PC-3 (cell line): ENCODE data around the gene EIPR1. TPM values are rescaled to one million over a fixed set of nuclear protein-coding genes. Genes with fewer than 3 reads are reported as not detected.

Experiments used
- ATAC-seq: fragments of 200-7000 bp; cut with Tn5 transposase; 2 replicates; pipeline ENCODE4 v1.9.1; 2020; ENCODE audit warnings: mild to moderate bottlenecking, moderate library complexity
- BruUV-seq: library from RNA; stranded (reverse); fragments of 400-500 nt; replicated peaks from 2 replicates; lab custom pipeline; 2021; lab: Mats Ljungman, UMichigan
- CTCF ChIA-PET: fragments of 300-600 bp; sonication (Branson Sonifier 250); formaldehyde crosslinking; loops from one replicate; lab custom pipeline; 2022; ENCODE audit warnings: antibody characterized with exemption; lab: Charles Lee
- POLR2A ChIA-PET: fragments of 300-600 bp; sonication (Branson Sonifier 250); formaldehyde crosslinking; loops from one replicate; lab custom pipeline; 2022; ENCODE audit warnings: antibody characterized with exemption; ENCODE audit not compliant: unreplicated experiment; lab: Charles Lee
- DNase-seq: peaks from one replicate; pipeline ENCODE4 v3.0.0-alpha.2; 2015
- H2AFZ ChIP-seq: fragments of 300-600 bp; sonication (generic); 2 replicates; pipeline ENCODE4 v1.6.0; 2016; ENCODE audit warnings: antibody characterized with exemption, low read length
- H3F3A ChIP-seq: fragments of 300-600 bp; sonication (generic); one replicate; pipeline ENCODE4 v1.6.0; 2017; ENCODE audit warnings: antibody characterized with exemption, low read length, control low read depth, mild to moderate bottlenecking; ENCODE audit not compliant: unreplicated experiment
- H3K27ac ChIP-seq: fragments of 300-600 bp; sonication (generic); 2 replicates; pipeline ENCODE4 v1.5.1; 2016; ENCODE audit warnings: mild to moderate bottlenecking, low read length
- H3K27me3 ChIP-seq: fragments of 300-600 bp; sonication (generic); 2 replicates; pipeline ENCODE4 v1.6.1; 2016; ENCODE audit warnings: low read length, mixed read lengths
- H3K36me3 ChIP-seq: fragments of 300-600 bp; sonication (generic); 2 replicates; pipeline ENCODE4 v1.6.1; 2016; ENCODE audit warnings: low read depth, mixed run types, low read length, mixed read lengths
- H3K4me1 ChIP-seq: fragments of 300-600 bp; sonication (generic); 2 replicates; pipeline ENCODE4 v1.5.1; 2016; ENCODE audit warnings: low read length; ENCODE audit not compliant: insufficient read depth
- H3K4me2 ChIP-seq: fragments of 300-600 bp; sonication (generic); 2 replicates; pipeline ENCODE4 v1.6.0; 2016; ENCODE audit warnings: low read length
- H3K4me3 ChIP-seq: fragments of 300-600 bp; sonication (generic); 2 replicates; pipeline ENCODE4 v1.5.1; 2016; ENCODE audit warnings: mild to moderate bottlenecking, low read length, mixed read lengths
- H3K79me2 ChIP-seq: fragments of 300-600 bp; sonication (generic); 2 replicates; pipeline ENCODE4 v1.6.1; 2017; ENCODE audit warnings: low read length, mixed read lengths
- H3K9ac ChIP-seq: fragments of 300-600 bp; sonication (generic); 2 replicates; pipeline ENCODE4 v1.6.0; 2016; ENCODE audit warnings: mild to moderate bottlenecking, low read length
- H3K9me2 ChIP-seq: fragments of 300-600 bp; sonication (generic); replicated peaks from 2 replicates; pipeline ENCODE4 v1.6.1; 2016; ENCODE audit warnings: mixed run types, low read length, mixed read lengths
- H3K9me3 ChIP-seq: fragments of 300-600 bp; sonication (generic); 2 replicates; pipeline ENCODE4 v1.6.1; 2016; ENCODE audit warnings: low read length, mixed read lengths
- H4K20me1 ChIP-seq: fragments of 300-600 bp; sonication (generic); 2 replicates; pipeline ENCODE4 v1.6.1; 2016; ENCODE audit warnings: low read length, mixed read lengths
- EZH2 ChIP-seq: fragments of 300-600 bp; sonication (generic); IDR thresholded peaks from one replicate; pipeline ENCODE4 v1.6.1; 2017; ENCODE audit warnings: antibody characterized with exemption, mild to moderate bottlenecking, low read length; ENCODE audit not compliant: unreplicated experiment
- EZH2phosphoT487 ChIP-seq: fragments of 300-600 bp; sonication (generic); IDR thresholded peaks from 2 replicates; pipeline ENCODE4 v1.6.1; 2018; ENCODE audit warnings: mild to moderate bottlenecking, antibody characterized with exemption, low read length, borderline replicate concordance
- intact Hi-C: fragments of 100-400 bp; cut with micrococcal nuclease; formaldehyde crosslinking; loops from 2 replicates; pipeline ENCODE4 v1.9.0; 2023
- total RNA-seq: library from RNA; depleted of rRNA; stranded (reverse); fragments of >200 nt; gene quantifications from 2 replicates; pipeline ENCODE4 v1.2.3, GENCODE V29; 2014
- TF ChIP-seq, protein P1 (sequence below): fragments of 300-600 bp; sonication (generic); conservative IDR thresholded peaks from 2 replicates; pipeline ENCODE4 v1.5.1; 2017; ENCODE audit warnings: antibody characterized with exemption, low read depth, mild to moderate bottlenecking, low read length

The EIPR1 gene
- total RNA-seq, 1 experiment from 2014 or later: 90.1 TPM

DNA sequence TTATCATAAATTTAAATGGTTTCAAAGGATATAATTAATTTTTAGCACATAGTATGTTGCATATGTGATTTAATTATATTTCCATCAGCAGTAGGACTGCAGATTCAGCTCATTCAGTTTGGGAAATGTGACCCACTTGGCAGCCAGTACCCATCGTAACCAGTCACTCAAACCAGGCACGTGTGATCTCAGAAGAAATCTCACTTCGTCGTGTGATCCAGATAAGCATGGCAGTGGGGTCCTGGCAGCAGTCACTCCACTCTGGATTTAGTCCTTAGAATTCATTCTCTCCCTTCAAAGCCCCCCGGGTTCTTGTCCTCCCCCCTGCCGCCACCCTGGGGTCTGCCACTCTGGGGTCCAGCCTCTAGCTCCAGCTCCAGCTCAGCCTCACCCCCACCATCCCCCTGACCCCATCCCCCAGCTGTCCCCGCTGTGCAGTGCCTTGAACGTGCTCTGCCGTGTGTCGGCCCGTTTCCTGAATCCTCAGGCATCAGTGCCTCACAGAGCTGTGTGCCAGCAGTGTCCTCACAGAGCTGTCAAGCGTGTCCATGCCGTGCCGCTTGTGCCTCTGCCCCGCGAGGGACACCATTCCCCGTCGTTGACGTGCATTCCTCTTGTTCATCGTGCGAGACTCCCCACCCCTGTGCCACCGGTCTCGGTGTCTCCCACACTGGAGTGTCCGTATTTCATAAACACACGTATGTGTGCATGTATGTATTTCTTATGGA is 36.7 kb upstream of the EIPR1 start:
- DNase-seq: no peak
- intact Hi-C loops: no loop called here
- no TSS peak for BruUV-seq
- POLR2A ChIA-PET: no interaction called here
- Histone ChIP-seq H3K27ac (no peak overlapping the region), H3K36me3 (peaks cover 13% of the 10 kb centered on the region; the same call in 1 of the 2 replicates), H3K79me2 (0 out of 2 replicates have a peak, but pooled peaks cover 3% of the 10 kb centered on the region), H3K9ac (no peak overlapping the region), H3K4me1 (no peaks in the 10 kb centered on the region), H3F3A (no peaks in the 10 kb centered on the region), H3K4me3 (no peak overlapping the region), H3K27me3 (no peaks in the 10 kb centered on the region), H3K9me2 (no peaks in the 10 kb centered on the region), H3K9me3 (no peaks in the 10 kb centered on the region), H4K20me1 (0 out of 2 replicates have a peak, but pooled peaks cover 8% of the 10 kb centered on the region), H3K4me2 (no peak overlapping the region), H2AFZ (no peak overlapping the region)
- CTCF ChIA-PET: no interaction called here
- TF ChIP-seq EZH2: no peak
- TF ChIP-seq, protein P1, sequence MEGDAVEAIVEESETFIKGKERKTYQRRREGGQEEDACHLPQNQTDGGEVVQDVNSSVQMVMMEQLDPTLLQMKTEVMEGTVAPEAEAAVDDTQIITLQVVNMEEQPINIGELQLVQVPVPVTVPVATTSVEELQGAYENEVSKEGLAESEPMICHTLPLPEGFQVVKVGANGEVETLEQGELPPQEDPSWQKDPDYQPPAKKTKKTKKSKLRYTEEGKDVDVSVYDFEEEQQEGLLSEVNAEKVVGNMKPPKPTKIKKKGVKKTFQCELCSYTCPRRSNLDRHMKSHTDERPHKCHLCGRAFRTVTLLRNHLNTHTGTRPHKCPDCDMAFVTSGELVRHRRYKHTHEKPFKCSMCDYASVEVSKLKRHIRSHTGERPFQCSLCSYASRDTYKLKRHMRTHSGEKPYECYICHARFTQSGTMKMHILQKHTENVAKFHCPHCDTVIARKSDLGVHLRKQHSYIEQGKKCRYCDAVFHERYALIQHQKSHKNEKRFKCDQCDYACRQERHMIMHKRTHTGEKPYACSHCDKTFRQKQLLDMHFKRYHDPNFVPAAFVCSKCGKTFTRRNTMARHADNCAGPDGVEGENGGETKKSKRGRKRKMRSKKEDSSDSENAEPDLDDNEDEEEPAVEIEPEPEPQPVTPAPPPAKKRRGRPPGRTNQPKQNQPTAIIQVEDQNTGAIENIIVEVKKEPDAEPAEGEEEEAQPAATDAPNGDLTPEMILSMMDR: no peak
- TF ChIP-seq EZH2phosphoT487: no peak
- ATAC-seq: no peak

DNA sequence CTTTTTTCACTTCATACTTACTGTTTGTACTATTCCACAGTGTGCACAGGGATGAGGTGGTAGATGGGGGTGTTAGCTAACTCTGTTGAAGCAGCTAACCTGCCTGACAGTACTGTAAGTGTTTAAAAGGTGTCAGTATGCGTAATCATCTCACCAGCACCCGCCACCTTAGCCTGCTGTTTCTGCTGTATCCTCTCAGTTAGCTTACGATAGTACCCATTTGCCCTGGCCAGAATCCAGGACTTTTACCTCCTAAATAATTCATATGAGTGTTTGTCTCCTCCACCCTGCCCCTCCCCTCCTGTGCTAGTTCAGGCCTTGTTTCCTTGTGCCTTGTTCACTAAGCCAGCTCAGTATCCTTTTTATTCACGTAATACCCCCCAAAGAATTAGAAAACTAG is 36.1 kb upstream of the EIPR1 start:
- Histone ChIP-seq H3K9me3 (no peaks in the 10 kb centered on the region), H3K4me1 (no peaks in the 10 kb centered on the region), H3K4me3 (no peak overlapping the region), H3K27me3 (no peaks in the 10 kb centered on the region), H3K27ac (no peak overlapping the region), H4K20me1 (0 out of 2 replicates have a peak, but pooled peaks cover 8% of the 10 kb centered on the region), H3K36me3 (peaks cover 13% of the 10 kb centered on the region; the same call in 1 of the 2 replicates), H3K9me2 (no peaks in the 10 kb centered on the region), H3K9ac (no peak overlapping the region), H2AFZ (no peak overlapping the region), H3F3A (no peaks in the 10 kb centered on the region), H3K4me2 (no peak overlapping the region), H3K79me2 (0 out of 2 replicates have a peak, but pooled peaks cover 3% of the 10 kb centered on the region)
- ATAC-seq: no peak
- no peak for TF ChIP-seq EZH2phosphoT487
- TF ChIP-seq, protein P1: no peak
- no peak for TF ChIP-seq EZH2
- DNase-seq: no peak
- CTCF ChIA-PET: no interaction called here
- no TSS peak for BruUV-seq
- POLR2A ChIA-PET: no interaction called here
- intact Hi-C loops: no loop called here

DNA sequence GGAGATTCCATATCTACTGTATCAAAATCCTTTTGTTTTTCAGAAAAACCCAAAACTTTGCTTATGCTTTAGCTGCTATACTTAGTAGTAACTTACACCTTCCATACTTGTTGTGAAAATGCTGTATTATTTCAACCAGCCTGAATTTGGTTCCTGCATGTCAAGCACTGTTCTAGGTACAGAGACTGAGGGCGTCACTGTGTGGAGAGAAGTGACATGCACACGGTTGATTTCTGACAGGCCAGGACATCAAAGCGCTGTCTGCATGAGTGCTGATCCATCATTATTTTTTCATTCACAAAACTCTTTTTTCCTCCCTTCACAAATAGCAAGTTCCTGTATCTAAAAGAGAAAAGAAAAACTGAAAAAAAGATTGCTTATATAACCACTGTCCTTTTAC is 33.5 kb upstream of the EIPR1 start:
- POLR2A ChIA-PET: no interaction called here
- intact Hi-C loops: no loop called here
- peaks cover 5% of the 10 kb centered on the region; the same call in 1 of the 2 replicates for H3K36me3 ChIP-seq

More for the DNA sequence above, 33.5 kb upstream of the EIPR1 start:
- TF ChIP-seq, protein P1: no peak
- no peak for TF ChIP-seq EZH2phosphoT487
- TF ChIP-seq EZH2: no peak
- no peaks in the 10 kb centered on the region for H3F3A ChIP-seq
- H3K4me3 ChIP-seq: no peak overlapping the region
- ATAC-seq (no peak), DNase-seq (no peak)
- 0 out of 2 replicates have a peak, but pooled peaks cover 3% of the 10 kb centered on the region for H3K79me2 ChIP-seq
- H3K27me3 ChIP-seq: no peaks in the 10 kb centered on the region
- 0 out of 2 replicates have a peak, but pooled peaks cover 8% of the 10 kb centered on the region for H4K20me1 ChIP-seq
- H3K9me2 ChIP-seq: no peaks in the 10 kb centered on the region
- H2AFZ ChIP-seq: no peak overlapping the region
- CTCF ChIA-PET: no interaction called here
- no peak overlapping the region for H3K9ac ChIP-seq
- H3K27ac ChIP-seq: no peak overlapping the region
- BruUV-seq: no TSS peak
- no peak overlapping the region for H3K4me2 ChIP-seq
- H3K9me3 ChIP-seq: no peaks in the 10 kb centered on the region
- H3K4me1 ChIP-seq: no peaks in the 10 kb centered on the region
